Smooth muscle cell (in vitro differentiated cells): ENCODE results near the gene ABLIM2. TPM values are rescaled to one million over a fixed set of nuclear protein-coding genes. Genes with fewer than 3 reads are reported as not detected.

Experiments
- DNase-seq: peaks from one replicate; lab custom pipeline; 2025; ENCODE audit not compliant: unreplicated experiment; lab: John Stamatoyannopoulos, UW
- H2AFZ ChIP-seq: fragments of 200-600 bp; sonication (generic); 2 replicates; pipeline ENCODE4 v1.6.0; 2016; ENCODE audit warnings: antibody characterized with exemption, low read depth, mild to moderate bottlenecking
- H3F3A ChIP-seq: fragments of 200-600 bp; sonication (generic); 2 replicates; pipeline ENCODE4 v1.6.0; 2017; ENCODE audit warnings: antibody characterized with exemption, low read depth
- H3K27ac ChIP-seq: fragments of 200-600 bp; sonication (generic); 2 replicates; pipeline ENCODE4 v1.5.1; 2016; ENCODE audit warnings: low read depth, mild to moderate bottlenecking
- H3K27me3 ChIP-seq: fragments of 200-600 bp; sonication (generic); 2 replicates; pipeline ENCODE4 v1.6.1; 2016; ENCODE audit warnings: low read depth, mild to moderate bottlenecking
- H3K36me3 ChIP-seq: fragments of 200-600 bp; sonication (generic); 2 replicates; pipeline ENCODE4 v1.5.1; 2016; ENCODE audit warnings: low read depth
- H3K4me1 ChIP-seq: fragments of 200-600 bp; sonication (generic); 2 replicates; pipeline ENCODE4 v1.5.1; 2016; ENCODE audit warnings: low read depth
- H3K4me2 ChIP-seq: fragments of 200-600 bp; sonication (generic); 2 replicates; pipeline ENCODE4 v1.6.0; 2016; ENCODE audit warnings: mild to moderate bottlenecking
- H3K4me3 ChIP-seq: fragments of 200-600 bp; sonication (generic); 2 replicates; pipeline ENCODE4 v1.5.1; 2016; ENCODE audit warnings: mild to moderate bottlenecking
- H3K79me2 ChIP-seq: fragments of 200-600 bp; sonication (generic); 2 replicates; pipeline ENCODE4 v1.6.0; 2016; ENCODE audit warnings: low read depth, mild to moderate bottlenecking
- H3K9ac ChIP-seq: fragments of 200-600 bp; sonication (generic); 2 replicates; pipeline ENCODE4 v1.6.0; 2016; ENCODE audit warnings: low read depth
- H3K9me3 ChIP-seq: fragments of 200-600 bp; sonication (generic); replicated peaks from 2 replicates; pipeline ENCODE4 v1.5.1; 2016; ENCODE audit warnings: low read depth
- H4K20me1 ChIP-seq: fragments of 200-600 bp; sonication (generic); 2 replicates; pipeline ENCODE4 v1.6.0; 2016; ENCODE audit warnings: low read depth
- CTCF ChIP-seq: fragments of 200-600 bp; sonication (generic); IDR thresholded peaks from 2 replicates; pipeline ENCODE4 v1.5.1; 2017; ENCODE audit warnings: borderline replicate concordance, mild to moderate bottlenecking, antibody characterized with exemption; ENCODE audit not compliant: insufficient read depth, poor library complexity, severe bottlenecking
- WGBS: methylation state at CpG from one replicate; pipeline ENCODE4 v1.1.7; 2016; ENCODE audit warnings: low lambda C conversion rate; 5-methylcytosine and 5-hydroxymethylcytosine counted together
- polyA plus RNA-seq: library from polyadenylated mRNA; unstranded; fragments of >200 nt; fragmentation: Nextera tagmentation; extraction: Ambion mirVana; gene quantifications from 2 replicates; pipeline ENCODE4 v1.2.1, GENCODE V29; 2016
- total RNA-seq: library from RNA; depleted of rRNA; stranded (reverse); fragments of >200 nt; gene quantifications from 2 replicates; pipeline ENCODE4 v1.2.3, GENCODE V29; 2014

The ABLIM2 gene
- total and polyA plus RNA-seq, 2 experiments from 2014 or later = 0.08 TPM; not detected in 1

DNA sequence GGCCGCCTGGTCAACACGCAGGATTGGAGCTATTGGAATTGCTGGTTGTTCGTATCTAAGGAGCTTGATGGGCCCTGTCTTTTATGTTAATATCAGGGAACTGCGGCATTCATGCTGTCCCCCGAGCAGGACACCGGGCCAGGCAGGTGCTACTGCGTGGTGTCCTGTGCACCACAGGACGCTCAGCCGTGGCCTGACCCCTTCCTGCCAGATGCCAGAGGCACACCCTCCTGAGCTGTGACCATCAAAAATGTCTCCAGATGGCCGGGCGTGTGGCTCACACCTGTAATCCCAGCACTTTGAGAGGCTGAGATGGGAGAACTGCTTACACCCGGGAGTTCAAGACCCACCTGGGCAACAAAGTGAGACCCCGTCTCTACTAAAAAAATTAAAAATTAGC, 32.1 kb downstream of the ABLIM2 start:
- H3K9me3 ChIP-seq = no peaks in the 10 kb centered on the region
- no peaks in the 10 kb centered on the region for H3K79me2 ChIP-seq
- H4K20me1 ChIP-seq = no peaks in the 10 kb centered on the region
- no peak overlapping the region for H3K4me3 ChIP-seq
- 92% methylated on average over 13 of the region's 13 CpGs for WGBS
- DNase-seq = no peak
- no peaks in the 10 kb centered on the region for H3F3A ChIP-seq
- H3K27me3 ChIP-seq = no peaks in the 10 kb centered on the region
- no peak overlapping the region for H2AFZ ChIP-seq
- H3K4me1 ChIP-seq = no peaks in the 10 kb centered on the region
- no peak overlapping the region for H3K9ac ChIP-seq
- TF ChIP-seq CTCF = no peak
- no peak overlapping the region for H3K27ac ChIP-seq
- H3K36me3 ChIP-seq = no peaks in the 10 kb centered on the region
- H3K4me2 ChIP-seq = no peak overlapping the region

DNA sequence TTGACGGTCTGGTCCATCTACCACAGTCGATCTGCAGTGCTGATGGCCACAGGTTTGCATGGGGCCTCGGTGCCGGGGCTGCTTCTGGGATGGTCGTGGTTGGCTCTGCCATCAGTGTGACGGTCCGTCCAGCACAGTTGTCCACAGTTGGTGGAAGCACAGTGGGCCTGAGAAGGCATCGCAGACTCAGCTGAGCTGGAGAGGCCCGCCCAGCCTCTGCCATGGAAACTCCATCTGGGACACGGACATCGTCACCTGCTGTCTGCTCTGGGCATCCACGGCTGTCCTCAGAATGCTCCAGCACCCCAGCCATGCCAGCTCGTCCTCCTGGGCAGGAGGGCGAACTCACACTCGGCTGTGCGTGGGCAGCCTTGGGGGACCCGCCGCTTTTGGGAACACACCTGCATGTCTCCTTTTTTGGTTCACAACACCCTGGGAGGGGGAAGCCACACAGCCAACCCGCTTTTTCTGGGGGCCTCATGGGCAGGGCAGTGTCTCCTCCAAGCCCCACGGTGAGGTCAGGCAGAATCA, 33.0 kb downstream of the ABLIM2 start:
- Histone ChIP-seq H3K36me3 (no peaks in the 10 kb centered on the region), H3K79me2 (no peaks in the 10 kb centered on the region), H3F3A (no peaks in the 10 kb centered on the region), H3K4me1 (no peaks in the 10 kb centered on the region), H3K4me2 (no peak overlapping the region), H3K9ac (no peak overlapping the region), H3K9me3 (no peaks in the 10 kb centered on the region), H2AFZ (no peak overlapping the region), H3K4me3 (no peak overlapping the region), H3K27me3 (no peaks in the 10 kb centered on the region), H4K20me1 (no peaks in the 10 kb centered on the region), H3K27ac (no peak overlapping the region)
- 95% methylated on average over 20 of the region's 20 CpGs for WGBS
- no peak for TF ChIP-seq CTCF
- no peak for DNase-seq

- Histone ChIP-seq H3K36me3 (no peaks in the 10 kb centered on the region), H3K4me2 (no peak overlapping the region), H3K4me1 (no peaks in the 10 kb centered on the region), H3K27me3 (no peaks in the 10 kb centered on the region), H3F3A (no peaks in the 10 kb centered on the region), H3K79me2 (no peaks in the 10 kb centered on the region), H3K9me3 (no peaks in the 10 kb centered on the region), H4K20me1 (no peaks in the 10 kb centered on the region), H2AFZ (no peak overlapping the region), H3K9ac (no peak overlapping the region), H3K27ac (no peak overlapping the region), H3K4me3 (no peak overlapping the region)
- 77% methylated on average over 5 of the region's 5 CpGs for WGBS
- no peak for TF ChIP-seq CTCF
- DNase-seq = no peak
Observed at GRCh38 chr4:8123870-8124269, 34.7 kb downstream of the ABLIM2 start.

DNA sequence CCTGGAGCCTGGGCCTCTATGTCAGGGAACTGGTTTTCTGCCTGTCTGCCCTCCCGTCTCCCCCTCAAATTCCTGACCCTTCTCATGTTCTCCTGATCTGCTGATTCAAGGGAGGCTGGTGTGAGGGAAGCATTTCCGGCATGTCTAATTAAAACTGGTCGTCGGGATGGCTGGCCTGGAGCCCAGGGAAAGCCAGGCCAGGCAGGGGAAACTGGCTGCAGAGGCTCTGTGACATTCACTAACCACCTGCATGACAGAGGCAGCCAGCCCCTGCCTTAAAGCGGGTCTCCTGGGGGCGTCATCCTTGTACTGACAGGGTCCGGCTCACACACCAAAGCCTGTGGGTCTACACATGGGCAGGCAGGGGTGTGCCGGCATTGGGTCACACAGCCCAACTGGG, 35.2 kb downstream of the ABLIM2 start:
- TF ChIP-seq CTCF = no peak
- H3K4me3 ChIP-seq = no peak overlapping the region
- no peaks in the 10 kb centered on the region for H3K27me3 ChIP-seq
- no peak for DNase-seq
- H3K4me2 ChIP-seq = no peak overlapping the region
- no peak overlapping the region for H3K27ac ChIP-seq
- H3K4me1 ChIP-seq = no peaks in the 10 kb centered on the region
- no peaks in the 10 kb centered on the region for H4K20me1 ChIP-seq
- no peaks in the 10 kb centered on the region for H3F3A ChIP-seq
- 57% methylated on average over 8 of the region's 8 CpGs for WGBS
- no peak overlapping the region for H2AFZ ChIP-seq
- no peaks in the 10 kb centered on the region for H3K36me3 ChIP-seq
- H3K79me2 ChIP-seq = no peaks in the 10 kb centered on the region
- no peaks in the 10 kb centered on the region for H3K9me3 ChIP-seq
- H3K9ac ChIP-seq = no peak overlapping the region
